Measurements from ENCODE around the gene CRAMP1. TPM values are rescaled to one million over a fixed set of nuclear protein-coding genes. Genes with fewer than 3 reads are reported as not detected.
A peak's percentile ranks its signal among the peaks of the same experiment; 100 is the strongest.

CRAMP1 gene
- total RNA-seq, 6 donors from 2014 or later: 16.3 to 57.6 (median 20.6) TPM

DNA sequence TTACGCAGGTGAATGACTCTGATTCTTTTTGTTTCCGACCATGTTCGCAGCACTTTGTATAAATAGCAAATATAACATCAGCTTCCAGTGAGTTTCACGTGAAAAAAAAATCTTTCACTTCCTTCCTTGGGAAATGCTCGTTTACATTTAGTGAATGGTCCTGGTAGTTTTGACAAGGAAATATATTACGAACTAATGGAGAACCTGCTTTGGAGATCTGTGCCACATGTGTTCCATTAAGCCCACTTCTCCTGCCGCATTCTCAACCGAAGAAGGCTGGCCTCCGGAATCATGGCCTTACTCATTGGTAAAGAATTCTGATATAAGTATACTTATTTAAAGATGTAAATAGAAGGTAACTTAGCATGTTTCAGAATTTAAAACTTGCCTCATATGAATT lies 3.6 kb downstream of the CRAMP1 start:
- peaks cover 0 to 29% (median 15%) of the 10 kb centered on the region in 4 donors for H3K36me3 ChIP-seq
- peaks cover 43 to 60% (median 44%) of the 10 kb centered on the region in 4 donors for H3K4me1 ChIP-seq
- DNase-seq: no peak
- ATAC-seq (ENCODE audit: low FRiP score in 2 of 2): no peak
- peak overlapping the region in 2 of 4 donors; percentile 83 to 99 for H3K4me3 ChIP-seq
- TF ChIP-seq POLR2AphosphoS5 (IDR thresholded peaks at IDR 0.05): no peak
- TF ChIP-seq, protein P1, sequence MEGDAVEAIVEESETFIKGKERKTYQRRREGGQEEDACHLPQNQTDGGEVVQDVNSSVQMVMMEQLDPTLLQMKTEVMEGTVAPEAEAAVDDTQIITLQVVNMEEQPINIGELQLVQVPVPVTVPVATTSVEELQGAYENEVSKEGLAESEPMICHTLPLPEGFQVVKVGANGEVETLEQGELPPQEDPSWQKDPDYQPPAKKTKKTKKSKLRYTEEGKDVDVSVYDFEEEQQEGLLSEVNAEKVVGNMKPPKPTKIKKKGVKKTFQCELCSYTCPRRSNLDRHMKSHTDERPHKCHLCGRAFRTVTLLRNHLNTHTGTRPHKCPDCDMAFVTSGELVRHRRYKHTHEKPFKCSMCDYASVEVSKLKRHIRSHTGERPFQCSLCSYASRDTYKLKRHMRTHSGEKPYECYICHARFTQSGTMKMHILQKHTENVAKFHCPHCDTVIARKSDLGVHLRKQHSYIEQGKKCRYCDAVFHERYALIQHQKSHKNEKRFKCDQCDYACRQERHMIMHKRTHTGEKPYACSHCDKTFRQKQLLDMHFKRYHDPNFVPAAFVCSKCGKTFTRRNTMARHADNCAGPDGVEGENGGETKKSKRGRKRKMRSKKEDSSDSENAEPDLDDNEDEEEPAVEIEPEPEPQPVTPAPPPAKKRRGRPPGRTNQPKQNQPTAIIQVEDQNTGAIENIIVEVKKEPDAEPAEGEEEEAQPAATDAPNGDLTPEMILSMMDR (IDR thresholded peaks at IDR 0.05): no peak
- TF ChIP-seq EP300 (IDR thresholded peaks at IDR 0.05): no peak
- no peak for TF ChIP-seq POLR2A (IDR thresholded peaks at IDR 0.05)
- H3K9me3 ChIP-seq: peaks cover 0 to 6% (median 0%) of the 10 kb centered on the region in 4 donors
- 49 to 56% methylated on average over 9 of the region's 9 CpGs for WGBS, 2 donors
- peak overlapping the region in 3 of 4 donors; percentile 7 to 89 (median 82) for H3K27ac ChIP-seq
- no peaks in the 10 kb centered on the region for H3K27me3 ChIP-seq

DNA sequence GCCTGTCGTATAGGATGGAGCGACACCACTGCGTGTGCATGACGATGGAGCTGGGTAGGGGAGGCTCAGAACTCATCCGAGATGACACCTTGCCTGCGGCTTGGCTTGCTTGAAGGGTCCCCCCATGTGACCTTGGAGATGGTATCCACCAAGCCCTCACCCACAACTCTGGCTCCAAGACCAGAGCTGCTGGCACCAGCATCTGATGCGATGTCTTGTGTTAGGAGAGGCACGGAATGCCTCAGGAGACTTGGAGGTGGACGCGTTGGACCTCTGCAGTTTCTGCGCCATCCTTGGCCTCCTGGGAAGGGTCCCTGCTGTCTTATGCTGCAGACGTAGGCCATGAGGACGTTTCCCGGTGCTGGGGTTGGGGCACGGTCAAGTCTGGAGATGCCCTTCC lies 7.8 kb downstream of the CRAMP1 start:
- ATAC-seq (ENCODE audit: low FRiP score in 2 of 2) (no peak), DNase-seq (no peak)
- TF ChIP-seq POLR2A (IDR thresholded peaks at IDR 0.05) (no peak), EP300 (IDR thresholded peaks at IDR 0.05) (no peak), POLR2AphosphoS5 (IDR thresholded peaks at IDR 0.05) (no peak)
- TF ChIP-seq, protein P1 (IDR thresholded peaks at IDR 0.05): no peak
- 91 to 96% methylated on average over 11 to 15 of the region's 15 CpGs for WGBS, 2 donors
- Histone ChIP-seq H3K4me1 (peaks cover 18 to 33% (median 22%) of the 10 kb centered on the region in 4 donors), H3K27me3 (no peaks in the 10 kb centered on the region), H3K4me3 (no peak overlapping the region), H3K27ac (no peak overlapping the region), H3K36me3 (peaks cover 0 to 36% (median 21%) of the 10 kb centered on the region in 4 donors), H3K9me3 (no peaks in the 10 kb centered on the region)

DNA sequence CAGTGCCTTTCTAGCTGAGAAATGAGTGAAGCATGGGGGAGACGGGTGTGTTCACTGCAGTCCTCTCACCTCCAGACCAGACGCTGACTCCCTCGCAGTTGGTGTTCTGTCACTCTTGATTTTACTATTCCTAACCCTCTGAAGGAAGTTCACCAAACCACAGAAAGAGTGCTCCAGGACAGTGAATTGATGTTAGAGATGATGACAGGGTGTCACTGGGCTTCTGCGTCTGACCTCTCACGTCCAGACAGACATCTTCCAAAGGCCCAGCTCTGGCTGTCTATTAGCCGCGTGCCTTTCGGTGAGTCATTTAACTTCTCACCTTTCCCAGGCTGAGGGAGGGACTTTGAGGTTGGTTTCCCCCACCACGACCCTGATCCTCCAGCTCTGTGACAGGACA lies 8.2 kb downstream of the CRAMP1 start:
- Histone ChIP-seq H3K36me3 (peaks cover 0 to 36% (median 21%) of the 10 kb centered on the region in 4 donors), H3K9me3 (no peaks in the 10 kb centered on the region), H3K27me3 (no peaks in the 10 kb centered on the region), H3K4me3 (no peak overlapping the region), H3K4me1 (peaks cover 14 to 29% (median 18%) of the 10 kb centered on the region in 4 donors), H3K27ac (no peak overlapping the region)
- ATAC-seq (ENCODE audit: low FRiP score in 2 of 2) (no peak), DNase-seq (no peak)
- WGBS, 2 donors: 91 to 93% methylated on average over 9 of the region's 9 CpGs
- TF ChIP-seq EP300 (IDR thresholded peaks at IDR 0.05): no peak
- TF ChIP-seq POLR2A (IDR thresholded peaks at IDR 0.05): no peak
- TF ChIP-seq POLR2AphosphoS5 (IDR thresholded peaks at IDR 0.05): no peak
- TF ChIP-seq, protein P1 (IDR thresholded peaks at IDR 0.05): no peak

DNA sequence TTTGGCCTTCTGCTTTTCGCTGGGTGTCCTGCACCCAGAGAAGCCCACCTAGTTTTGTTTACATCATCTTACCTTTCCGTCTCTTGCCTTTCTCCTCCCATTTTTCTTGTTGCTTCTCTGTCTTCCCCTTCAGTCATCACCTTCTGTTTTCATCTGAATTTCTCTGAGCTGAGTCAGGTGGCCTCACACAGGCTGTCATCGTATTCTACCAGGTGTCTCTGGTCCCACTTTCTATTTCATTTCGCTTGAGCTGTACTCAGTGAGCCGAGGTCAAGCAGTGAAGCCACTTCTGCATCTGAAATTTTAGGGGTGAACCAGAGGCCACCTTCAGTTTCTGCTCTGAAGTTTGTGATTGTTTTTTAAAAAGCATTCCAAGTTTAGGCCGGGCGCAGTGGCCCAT lies 9.7 kb downstream of the CRAMP1 start:
- DNase-seq (no peak), ATAC-seq (ENCODE audit: low FRiP score in 2 of 2) (no peak)
- Histone ChIP-seq H3K36me3 (peaks cover 6 to 50% (median 30%) of the 10 kb centered on the region in 4 donors), H3K27me3 (no peaks in the 10 kb centered on the region), H3K4me1 (peaks cover 0 to 15% (median 5%) of the 10 kb centered on the region in 4 donors), H3K4me3 (no peak overlapping the region), H3K9me3 (no peaks in the 10 kb centered on the region), H3K27ac (no peak overlapping the region)
- TF ChIP-seq POLR2A (IDR thresholded peaks at IDR 0.05): no peak
- TF ChIP-seq, protein P1 (IDR thresholded peaks at IDR 0.05): no peak
- TF ChIP-seq EP300 (IDR thresholded peaks at IDR 0.05): no peak
- no peak for TF ChIP-seq POLR2AphosphoS5 (IDR thresholded peaks at IDR 0.05)
- 93 to 94% methylated on average over 7 of the region's 7 CpGs for WGBS, 2 donors

DNA sequence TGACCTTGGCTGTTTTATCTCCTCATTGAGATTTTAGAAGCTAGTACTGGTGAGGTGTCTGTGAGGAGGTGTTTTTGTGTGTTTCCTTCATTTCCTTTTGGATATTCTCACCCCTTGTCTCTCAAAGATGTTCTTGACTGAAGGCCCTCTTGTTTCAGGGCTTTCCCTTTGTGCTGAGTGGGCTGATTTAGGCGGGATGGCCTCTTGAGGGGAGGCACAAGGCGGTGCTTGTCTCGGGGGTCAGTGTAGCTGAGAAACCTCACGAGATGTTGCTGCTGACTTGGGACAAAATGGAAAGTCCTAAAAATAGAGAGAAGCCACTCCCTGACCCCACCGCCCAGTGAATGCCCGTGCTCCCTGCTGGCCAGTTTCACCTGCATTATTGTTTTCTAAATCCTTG lies 14.2 kb downstream of the CRAMP1 start:
- H3K9me3 ChIP-seq: no peaks in the 10 kb centered on the region
- no peaks in the 10 kb centered on the region for H3K27me3 ChIP-seq
- no peak for DNase-seq
- TF ChIP-seq, protein P1 (IDR thresholded peaks at IDR 0.05): no peak
- TF ChIP-seq POLR2A (IDR thresholded peaks at IDR 0.05): no peak
- TF ChIP-seq POLR2AphosphoS5 (IDR thresholded peaks at IDR 0.05): no peak
- TF ChIP-seq EP300 (IDR thresholded peaks at IDR 0.05): no peak
- H3K4me1 ChIP-seq: peaks cover 0 to 6% (median 1%) of the 10 kb centered on the region in 4 donors
- WGBS, 2 donors: 82 to 88% methylated on average over 6 of the region's 6 CpGs
- ATAC-seq (ENCODE audit: low FRiP score in 2 of 2): no peak
- peaks cover 6 to 64% (median 32%) of the 10 kb centered on the region in 4 donors for H3K36me3 ChIP-seq
- no peak overlapping the region for H3K4me3 ChIP-seq
- H3K27ac ChIP-seq: no peak overlapping the region
